DMS114 treated with DMSO at 0.1 percent for 48 hours (cell line): ENCODE data around the gene PLEKHF1.

Source experiments
- DNase-seq: peaks from one replicate; lab custom pipeline; 2025; ENCODE audit not compliant: unreplicated experiment; lab: John Stamatoyannopoulos, UW

Gene PLEKHF1

DNA sequence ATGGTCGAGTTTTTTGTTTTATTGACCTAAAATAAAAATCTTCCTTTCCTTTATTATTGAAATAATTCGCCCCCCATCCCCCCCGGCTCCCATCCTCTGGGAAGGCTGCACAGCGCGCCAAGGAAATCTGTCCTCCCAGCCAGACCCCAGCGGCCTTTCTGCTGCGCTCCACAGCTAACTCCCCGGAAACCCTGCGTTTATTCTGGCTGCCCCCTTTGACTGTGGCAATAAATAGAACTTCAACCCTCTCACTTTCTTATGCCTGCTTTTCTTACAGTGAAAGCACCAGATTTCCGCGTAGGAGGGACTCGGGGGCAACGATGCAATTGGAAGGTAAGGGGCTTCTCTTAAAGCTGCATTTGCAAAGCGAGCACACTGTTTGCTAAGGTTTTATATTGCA lies 59.5 kb downstream of the PLEKHF1 start:
- DNase-seq: no peak
